PFSK-1 (cell line): Measurements from ENCODE around the gene PPP1R13L.

Experiments used
- FOXP2 ChIP-seq: optimal IDR thresholded peaks from 2 replicates; pipeline ENCODE3; 2011; ENCODE audit warnings: borderline replicate concordance, control low read depth, inconsistent platforms; ENCODE audit not compliant: insufficient read depth; ENCODE audit errors: extremely low read length, extremely low read depth
- POLR2AphosphoS5 ChIP-seq: IDR thresholded peaks from 2 replicates; pipeline ENCODE4 v1.6.1; 2012; ENCODE audit warnings: low read depth, mild to moderate bottlenecking, control low read depth, low read length, moderate library complexity

GRCh38 chr19:45347570-45348366 is 57.1 kb downstream of the PPP1R13L start:
- TF ChIP-seq FOXP2 (no peak), POLR2AphosphoS5 (no peak)
